Testis (tissue), 2 donors: ENCODE results near the gene EPS15.

Experiments used
- CTCF ChIP-seq, 3 experiments: fragments of 450-650 bp in 2 of 3; fragments of 200-600 bp in 1 of 3; sonication (generic) in 1 of 3; IDR thresholded peaks; one replicate each; pipeline ENCODE4 v1.5.1; 2016 to 2019; ENCODE audit warnings: antibody characterized with exemption in 3 of 3, mild to moderate bottlenecking in 2 of 3, moderate library complexity in 1 of 3
- POLR2A ChIP-seq: fragments of 450-650 bp; IDR thresholded peaks from one replicate; pipeline ENCODE4 v1.6.1; 2017; ENCODE audit warnings: antibody characterized with exemption, mild to moderate bottlenecking, moderate library complexity

- no peak for TF ChIP-seq CTCF (IDR thresholded peaks at IDR 0.05)
- no peak for TF ChIP-seq POLR2A
Observed at GRCh38 chr1:51487628-51488027, 31.4 kb downstream of the EPS15 start.
